K562 (cell line): Measurements from ENCODE around the gene EML1. TPM values are rescaled to one million over a fixed set of nuclear protein-coding genes. Genes with fewer than 3 reads are reported as not detected.

Source experiments
- ATAC-seq: fragments of 200-7000 bp; cut with Tn5 transposase; 3 replicates; pipeline ENCODE4 v1.9.1; 2020; ENCODE audit warnings: moderate library complexity
- BruUV-seq: library from RNA; stranded (reverse); fragments of 400-500 nt; replicated peaks from 2 replicates; lab custom pipeline; 2021; lab: Mats Ljungman, UMichigan
- CTCF ChIA-PET: fragments of 300-600 bp; formaldehyde crosslinking; extraction: SDS; loops from one replicate; lab custom pipeline; 2021; ENCODE audit warnings: low intra/inter-chr PET ratio; lab: Yijun Ruan, JAX
- POLR2A ChIA-PET: fragments of 300-600, 350-650 bp; sonication (Branson Sonifier 250); formaldehyde crosslinking; extraction: SDS; loops from one replicate; lab custom pipeline; 2021; ENCODE audit warnings: antibody characterized with exemption, inconsistent platforms; lab: Yijun Ruan, JAX
- DNase-seq, 4 experiments: peaks; one replicate each; pipeline versions ENCODE4 v3.0.0 to v3.0.0-alpha.2; 2011 to 2018; ENCODE audit warnings: low spot score in 3 of 4, mixed read lengths in 3 of 4; ENCODE audit errors: extremely low read depth in 1 of 4
- FAIRE-seq: peaks from 2 replicates; lab custom pipeline; 2011; peaks lifted over from hg19 to GRCh38; lab: Jason Lieb, UNC
- H2AFZ ChIP-seq: 2 replicates; pipeline ENCODE4 v1.6.0; 2011; ENCODE audit warnings: low read depth, low read length, control low read depth, inconsistent platforms
- H3K27ac ChIP-seq: fragments of 200-600 bp; 3 replicates; pipeline ENCODE4 v1.8.0; 2011; ENCODE audit warnings: low read depth, mild to moderate bottlenecking, control low read depth, inconsistent platforms, low read length, moderate library complexity, mixed read lengths; ENCODE audit errors: extremely low read depth
- H3K27me3 ChIP-seq, 2 experiments: fragments of 300-600 bp in 1 of 2; 2 replicates in 1 of 2; 3 replicates in 1 of 2; pipeline versions ENCODE4 v1.6.0 to v1.8.0; 2011; ENCODE audit warnings: inconsistent platforms in 2 of 2, low read length in 2 of 2, mild to moderate bottlenecking in 1 of 2, mixed read lengths in 1 of 2, moderate library complexity in 1 of 2; ENCODE audit not compliant: control insufficient read depth in 2 of 2, insufficient read depth in 2 of 2
- H3K36me3 ChIP-seq: fragments of 300-600 bp; 3 replicates; pipeline ENCODE4 v1.8.0; 2011; ENCODE audit warnings: mild to moderate bottlenecking, low read length, inconsistent platforms; ENCODE audit not compliant: control insufficient read depth, insufficient read depth
- H3K4me1 ChIP-seq, 2 experiments: fragments of 200-600 bp in 1 of 2; replicated peaks in 1 of 2; 2 replicates in 1 of 2; 3 replicates in 1 of 2; pipeline versions ENCODE4 v1.5.1 to v1.8.0; 2011; ENCODE audit warnings: inconsistent platforms in 2 of 2, low read length in 2 of 2, mild to moderate bottlenecking in 1 of 2, mixed read lengths in 1 of 2, moderate library complexity in 1 of 2; ENCODE audit not compliant: control insufficient read depth in 2 of 2, insufficient read depth in 2 of 2
- H3K4me2 ChIP-seq: 2 replicates; pipeline ENCODE4 v1.6.1; 2011; ENCODE audit warnings: low read length, control low read depth, inconsistent platforms, mixed read lengths; ENCODE audit not compliant: insufficient read depth
- H3K4me3 ChIP-seq: fragments of 200-600 bp; sonication (generic), shearing (Covaris generic); 2 replicates; pipeline ENCODE4 v1.5.1; 2016; ENCODE audit warnings: control low read depth, inconsistent platforms
- H3K79me2 ChIP-seq: fragments of 200-600 bp; 3 replicates; pipeline ENCODE4 v1.8.0; 2011; ENCODE audit warnings: low read length, inconsistent platforms; ENCODE audit not compliant: control insufficient read depth, insufficient read depth
- H3K9ac ChIP-seq, 2 experiments: 2 replicates each; pipeline versions ENCODE4 v1.6.0 to v1.6.1; 2011; ENCODE audit warnings: low read depth in 2 of 2, low read length in 2 of 2, control low read depth in 1 of 2, inconsistent platforms in 1 of 2, mild to moderate bottlenecking in 1 of 2, mixed read lengths in 1 of 2; ENCODE audit not compliant: insufficient read depth in 1 of 2
- H3K9me1 ChIP-seq: one replicate; pipeline ENCODE4 v1.6.0; 2011; ENCODE audit warnings: inconsistent platforms, mild to moderate bottlenecking, low read length, moderate library complexity; ENCODE audit not compliant: control insufficient read depth, insufficient read depth
- H3K9me3 ChIP-seq: replicated peaks from 2 replicates; pipeline ENCODE4 v1.5.1; 2011; ENCODE audit warnings: low read depth, low read length, inconsistent platforms; ENCODE audit not compliant: control insufficient read depth, insufficient read depth
- H4K20me1 ChIP-seq: replicated peaks from 2 replicates; pipeline ENCODE4 v1.6.1; 2011; ENCODE audit warnings: low read length, inconsistent platforms, mixed read lengths; ENCODE audit not compliant: control insufficient read depth, insufficient read depth
- CBX3 ChIP-seq, 2 experiments: IDR thresholded peaks; 1 replicate in 1 of 2; 2 replicates in 1 of 2; pipeline ENCODE4 v1.6.1; 2012; ENCODE audit warnings: inconsistent platforms in 2 of 2, low read length in 2 of 2, borderline replicate concordance in 1 of 2, control low read depth in 1 of 2
- EGR1 ChIP-seq: fragments of 450-650 bp; conservative IDR thresholded peaks from 2 replicates; pipeline ENCODE4 v1.6.1; 2017; ENCODE audit warnings: mild to moderate bottlenecking
- KLF10 ChIP-seq: fragments of 250-450 bp; sonication (Bioruptor Pico); IDR thresholded peaks from 2 replicates; pipeline ENCODE4 v1.6.1; 2021; ENCODE audit warnings: matching md5 sums
- MCM3 ChIP-seq: fragments of 450-650 bp; IDR thresholded peaks from 2 replicates; pipeline ENCODE4 v1.6.1; 2016
- NCOA4 ChIP-seq: fragments of 450-650 bp; IDR thresholded peaks from 2 replicates; pipeline ENCODE4 v1.6.1; 2018; ENCODE audit warnings: mild to moderate bottlenecking; ENCODE audit not compliant: partially characterized antibody
- RBBP5 ChIP-seq: fragments of 200-600 bp; sonication (generic); IDR thresholded peaks from 2 replicates; pipeline ENCODE4 v1.6.1; 2012; ENCODE audit warnings: borderline replicate concordance, mild to moderate bottlenecking, low read length, control low read depth, inconsistent platforms; ENCODE audit not compliant: insufficient read depth, poor library complexity, severe bottlenecking
- ZNF584 ChIP-seq: fragments of 200-800 bp; sonication (Bioruptor generic); IDR thresholded peaks from 2 replicates; pipeline ENCODE4 v1.6.1; 2016; ENCODE audit warnings: low read depth, mild to moderate bottlenecking, missing genetic modification characterization, missing compliant biosample characterization
- WGBS: fragments of 100-300 bp; shearing (Covaris generic); methylation state at CpG from one replicate; pipeline ENCODE4 v1.1.6; 2016; ENCODE audit warnings: low coverage, mixed read lengths; ENCODE audit not compliant: insufficient coverage; ENCODE audit errors: missing lambda C conversion rate; 5-methylcytosine and 5-hydroxymethylcytosine counted together
- in situ Hi-C: fragments of 300-500 bp; cut with MboI; formaldehyde crosslinking; loops from 4 replicates; pipeline ENCODE4 v1.15.0; 2018; ENCODE audit warnings: inconsistent platforms, mixed read lengths
- intact Hi-C: fragments of 100-400 bp; cut with micrococcal nuclease; formaldehyde crosslinking; loops from 2 replicates; pipeline ENCODE4 v1.14.2; 2022
- polyA plus RNA-seq, 8 experiments: library from polyadenylated mRNA; depleted of rRNA in 4 of 8; stranded (reverse) in 5 of 8; unstranded in 3 of 8; fragments of >200 nt; fragmentation: Nextera tagmentation in 2 of 8; fragmentation: Illumina TruSeq in 1 of 8; extraction: Ambion mirVana in 2 of 8; extraction: Trizol in 1 of 8; gene quantifications; 2 replicates each; pipeline versions ENCODE4 v1.2.1 to v1.2.3, GENCODE V29; 2011 to 2014; ENCODE audit warnings: inconsistent platforms in 1 of 8, missing spikeins in 1 of 8
- total RNA-seq, 7 experiments: library from RNA; depleted of rRNA in 6 of 7; stranded (reverse); fragments of >200 nt in 6 of 7; fragmentation: Illumina TruSeq in 2 of 7; extraction: Trizol in 2 of 7; gene quantifications; 2 replicates each; pipeline versions ENCODE4 v1.2.1 to v1.2.3, GENCODE V29; 2011 to 2021; ENCODE audit warnings: low replicate concordance in 1 of 7
- TF ChIP-seq, protein P1 (sequence below): fragments of 450-650 bp; IDR thresholded peaks from 2 replicates; pipeline ENCODE4 v1.6.1; 2016; ENCODE audit warnings: mild to moderate bottlenecking, moderate library complexity
- TF ChIP-seq, protein P2 (sequence below): fragments of 450-650 bp; formaldehyde crosslinking; IDR thresholded peaks from 2 replicates; pipeline ENCODE4 v1.4.0; 2022; ENCODE audit warnings: missing genetic modification characterization

Gene EML1
- total and polyA plus RNA-seq, 9 of the 15 experiments (the other 6 are each of a cell fraction or from before 2014, with no cell fraction given), result 0.01 to 0.35 (median 0.07) TPM; not detected in 2

DNA sequence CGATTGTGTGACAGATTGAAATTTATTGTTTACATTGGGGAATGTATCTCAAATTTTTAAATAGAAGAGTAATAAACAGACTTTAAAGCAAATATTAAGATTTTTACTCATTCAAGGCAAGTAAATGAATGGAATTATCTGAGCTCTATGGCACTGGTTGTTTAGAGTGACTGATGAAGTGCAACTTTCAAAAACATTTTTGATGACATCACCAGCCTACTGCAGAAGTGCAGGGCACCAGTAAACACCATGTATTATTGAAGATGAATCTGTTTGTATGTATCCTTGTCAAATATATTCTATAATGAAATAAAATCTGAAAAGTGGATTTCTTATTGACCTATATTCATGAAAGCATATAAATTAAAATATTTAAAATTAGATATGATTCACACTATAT is 148.0 kb downstream of the EML1 start:
- Histone ChIP-seq H3K9me3 (no peaks in the 10 kb centered on the region), H4K20me1 (no peaks in the 10 kb centered on the region), H3K79me2 (no peaks in the 10 kb centered on the region), H3K9me1 (no peaks in the 10 kb centered on the region), H3K4me3 (no peak overlapping the region), H3K27me3 (peaks cover 29 to 73% of the 10 kb centered on the region in 2 experiments; a peak in 4 of 5 replicates), H2AFZ (no peak overlapping the region), H3K4me2 (no peak overlapping the region), H3K36me3 (no peaks in the 10 kb centered on the region), H3K4me1 (peaks cover 0 to 11% of the 10 kb centered on the region in 2 experiments; a peak in 2 of 5 replicates), H3K9ac (no peak overlapping the region), H3K27ac (no peak overlapping the region)
- BruUV-seq, result no TSS peak
- DNase-seq (no peak), FAIRE-seq (no peak), ATAC-seq (no peak)
- in situ Hi-C loops (no loop called here), intact Hi-C loops (no loop called here)
- POLR2A ChIA-PET, result no interaction called here
- 0% methylated on average over 1 of the region's 1 CpG for WGBS
- CTCF ChIA-PET, result no interaction called here
- no peak for TF ChIP-seq KLF10 (CRISPR knock-in tag)
- no peak for TF ChIP-seq NCOA4
- TF ChIP-seq CBX3 (IDR thresholded peaks at IDR 0.05; ENCODE audit: borderline replicate concordance in 1 of 2, low read length in 2 of 2), result no peak
- TF ChIP-seq MCM3, result no peak
- TF ChIP-seq, protein P1, sequence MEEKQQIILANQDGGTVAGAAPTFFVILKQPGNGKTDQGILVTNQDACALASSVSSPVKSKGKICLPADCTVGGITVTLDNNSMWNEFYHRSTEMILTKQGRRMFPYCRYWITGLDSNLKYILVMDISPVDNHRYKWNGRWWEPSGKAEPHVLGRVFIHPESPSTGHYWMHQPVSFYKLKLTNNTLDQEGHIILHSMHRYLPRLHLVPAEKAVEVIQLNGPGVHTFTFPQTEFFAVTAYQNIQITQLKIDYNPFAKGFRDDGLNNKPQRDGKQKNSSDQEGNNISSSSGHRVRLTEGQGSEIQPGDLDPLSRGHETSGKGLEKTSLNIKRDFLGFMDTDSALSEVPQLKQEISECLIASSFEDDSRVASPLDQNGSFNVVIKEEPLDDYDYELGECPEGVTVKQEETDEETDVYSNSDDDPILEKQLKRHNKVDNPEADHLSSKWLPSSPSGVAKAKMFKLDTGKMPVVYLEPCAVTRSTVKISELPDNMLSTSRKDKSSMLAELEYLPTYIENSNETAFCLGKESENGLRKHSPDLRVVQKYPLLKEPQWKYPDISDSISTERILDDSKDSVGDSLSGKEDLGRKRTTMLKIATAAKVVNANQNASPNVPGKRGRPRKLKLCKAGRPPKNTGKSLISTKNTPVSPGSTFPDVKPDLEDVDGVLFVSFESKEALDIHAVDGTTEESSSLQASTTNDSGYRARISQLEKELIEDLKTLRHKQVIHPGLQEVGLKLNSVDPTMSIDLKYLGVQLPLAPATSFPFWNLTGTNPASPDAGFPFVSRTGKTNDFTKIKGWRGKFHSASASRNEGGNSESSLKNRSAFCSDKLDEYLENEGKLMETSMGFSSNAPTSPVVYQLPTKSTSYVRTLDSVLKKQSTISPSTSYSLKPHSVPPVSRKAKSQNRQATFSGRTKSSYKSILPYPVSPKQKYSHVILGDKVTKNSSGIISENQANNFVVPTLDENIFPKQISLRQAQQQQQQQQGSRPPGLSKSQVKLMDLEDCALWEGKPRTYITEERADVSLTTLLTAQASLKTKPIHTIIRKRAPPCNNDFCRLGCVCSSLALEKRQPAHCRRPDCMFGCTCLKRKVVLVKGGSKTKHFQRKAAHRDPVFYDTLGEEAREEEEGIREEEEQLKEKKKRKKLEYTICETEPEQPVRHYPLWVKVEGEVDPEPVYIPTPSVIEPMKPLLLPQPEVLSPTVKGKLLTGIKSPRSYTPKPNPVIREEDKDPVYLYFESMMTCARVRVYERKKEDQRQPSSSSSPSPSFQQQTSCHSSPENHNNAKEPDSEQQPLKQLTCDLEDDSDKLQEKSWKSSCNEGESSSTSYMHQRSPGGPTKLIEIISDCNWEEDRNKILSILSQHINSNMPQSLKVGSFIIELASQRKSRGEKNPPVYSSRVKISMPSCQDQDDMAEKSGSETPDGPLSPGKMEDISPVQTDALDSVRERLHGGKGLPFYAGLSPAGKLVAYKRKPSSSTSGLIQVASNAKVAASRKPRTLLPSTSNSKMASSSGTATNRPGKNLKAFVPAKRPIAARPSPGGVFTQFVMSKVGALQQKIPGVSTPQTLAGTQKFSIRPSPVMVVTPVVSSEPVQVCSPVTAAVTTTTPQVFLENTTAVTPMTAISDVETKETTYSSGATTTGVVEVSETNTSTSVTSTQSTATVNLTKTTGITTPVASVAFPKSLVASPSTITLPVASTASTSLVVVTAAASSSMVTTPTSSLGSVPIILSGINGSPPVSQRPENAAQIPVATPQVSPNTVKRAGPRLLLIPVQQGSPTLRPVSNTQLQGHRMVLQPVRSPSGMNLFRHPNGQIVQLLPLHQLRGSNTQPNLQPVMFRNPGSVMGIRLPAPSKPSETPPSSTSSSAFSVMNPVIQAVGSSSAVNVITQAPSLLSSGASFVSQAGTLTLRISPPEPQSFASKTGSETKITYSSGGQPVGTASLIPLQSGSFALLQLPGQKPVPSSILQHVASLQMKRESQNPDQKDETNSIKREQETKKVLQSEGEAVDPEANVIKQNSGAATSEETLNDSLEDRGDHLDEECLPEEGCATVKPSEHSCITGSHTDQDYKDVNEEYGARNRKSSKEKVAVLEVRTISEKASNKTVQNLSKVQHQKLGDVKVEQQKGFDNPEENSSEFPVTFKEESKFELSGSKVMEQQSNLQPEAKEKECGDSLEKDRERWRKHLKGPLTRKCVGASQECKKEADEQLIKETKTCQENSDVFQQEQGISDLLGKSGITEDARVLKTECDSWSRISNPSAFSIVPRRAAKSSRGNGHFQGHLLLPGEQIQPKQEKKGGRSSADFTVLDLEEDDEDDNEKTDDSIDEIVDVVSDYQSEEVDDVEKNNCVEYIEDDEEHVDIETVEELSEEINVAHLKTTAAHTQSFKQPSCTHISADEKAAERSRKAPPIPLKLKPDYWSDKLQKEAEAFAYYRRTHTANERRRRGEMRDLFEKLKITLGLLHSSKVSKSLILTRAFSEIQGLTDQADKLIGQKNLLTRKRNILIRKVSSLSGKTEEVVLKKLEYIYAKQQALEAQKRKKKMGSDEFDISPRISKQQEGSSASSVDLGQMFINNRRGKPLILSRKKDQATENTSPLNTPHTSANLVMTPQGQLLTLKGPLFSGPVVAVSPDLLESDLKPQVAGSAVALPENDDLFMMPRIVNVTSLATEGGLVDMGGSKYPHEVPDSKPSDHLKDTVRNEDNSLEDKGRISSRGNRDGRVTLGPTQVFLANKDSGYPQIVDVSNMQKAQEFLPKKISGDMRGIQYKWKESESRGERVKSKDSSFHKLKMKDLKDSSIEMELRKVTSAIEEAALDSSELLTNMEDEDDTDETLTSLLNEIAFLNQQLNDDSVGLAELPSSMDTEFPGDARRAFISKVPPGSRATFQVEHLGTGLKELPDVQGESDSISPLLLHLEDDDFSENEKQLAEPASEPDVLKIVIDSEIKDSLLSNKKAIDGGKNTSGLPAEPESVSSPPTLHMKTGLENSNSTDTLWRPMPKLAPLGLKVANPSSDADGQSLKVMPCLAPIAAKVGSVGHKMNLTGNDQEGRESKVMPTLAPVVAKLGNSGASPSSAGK, result no peak
- TF ChIP-seq, protein P2, sequence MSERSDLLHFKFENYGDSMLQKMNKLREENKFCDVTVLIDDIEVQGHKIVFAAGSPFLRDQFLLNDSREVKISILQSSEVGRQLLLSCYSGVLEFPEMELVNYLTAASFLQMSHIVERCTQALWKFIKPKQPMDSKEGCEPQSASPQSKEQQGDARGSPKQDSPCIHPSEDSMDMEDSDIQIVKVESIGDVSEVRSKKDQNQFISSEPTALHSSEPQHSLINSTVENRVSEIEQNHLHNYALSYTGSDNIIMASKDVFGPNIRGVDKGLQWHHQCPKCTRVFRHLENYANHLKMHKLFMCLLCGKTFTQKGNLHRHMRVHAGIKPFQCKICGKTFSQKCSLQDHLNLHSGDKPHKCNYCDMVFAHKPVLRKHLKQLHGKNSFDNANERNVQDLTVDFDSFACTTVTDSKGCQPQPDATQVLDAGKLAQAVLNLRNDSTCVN (CRISPR knock-in tag), result no peak
- TF ChIP-seq RBBP5, result no peak
- no peak for TF ChIP-seq EGR1
- TF ChIP-seq ZNF584 (CRISPR knock-in tag), result no peak
